Measurements from ENCODE around the gene SLC46A1.
A peak's percentile ranks its signal among the peaks of the same experiment; 100 is the strongest.

SLC46A1 gene

GRCh38 chr17:28402844-28403243 lies 3.2 kb downstream of the SLC46A1 start:
- ATAC-seq = no peak

- no peak for ATAC-seq
These were observed 3.8 kb downstream of the SLC46A1 start for GRCh38 chr17:28402224-28402630.

- no peak for ATAC-seq
These were observed 6.2 kb downstream of the SLC46A1 start for GRCh38 chr17:28399808-28400207.

- no peak for ATAC-seq
These were observed 7.6 kb downstream of the SLC46A1 start for GRCh38 chr17:28398280-28398981.

GRCh38 chr17:28397687-28398279 lies 8.2 kb downstream of the SLC46A1 start:
- ATAC-seq = no peak

GRCh38 chr17:28397275-28397674 lies 8.7 kb downstream of the SLC46A1 start:
- ATAC-seq = no peak

GRCh38 chr17:28396635-28397239 lies 9.3 kb downstream of the SLC46A1 start:
- no peak for ATAC-seq

GRCh38 chr17:28395968-28396367 lies 10.0 kb downstream of the SLC46A1 start:
- ATAC-seq = no peak

- no peak for ATAC-seq
These were observed 10.6 kb downstream of the SLC46A1 start for GRCh38 chr17:28395426-28395825.

- no peak for ATAC-seq
These were observed 11.5 kb downstream of the SLC46A1 start for GRCh38 chr17:28394337-28395116.

GRCh38 chr17:28392491-28392890 lies 13.5 kb downstream of the SLC46A1 start:
- ATAC-seq = no peak

GRCh38 chr17:28391401-28391800 lies 14.6 kb downstream of the SLC46A1 start:
- ATAC-seq = no peak

- no peak for ATAC-seq
These were observed 15.0 kb downstream of the SLC46A1 start for GRCh38 chr17:28390984-28391383.

- ATAC-seq = no peak
These were observed 15.4 kb downstream of the SLC46A1 start for GRCh38 chr17:28390563-28390962.

GRCh38 chr17:28390141-28390540 lies 15.9 kb downstream of the SLC46A1 start:
- no peak for ATAC-seq

- no peak for ATAC-seq
These were observed 17.9 kb downstream of the SLC46A1 start for GRCh38 chr17:28388106-28388505.

- no peak for ATAC-seq
These were observed 19.6 kb downstream of the SLC46A1 start for GRCh38 chr17:28386391-28386790.

- ATAC-seq = peak; percentile 25 to 26
These were observed 20.6 kb downstream of the SLC46A1 start for GRCh38 chr17:28385406-28385805.

- peak; percentile 6 to 9 for ATAC-seq
These were observed 21.0 kb downstream of the SLC46A1 start for GRCh38 chr17:28385037-28385400.

- peak; percentile 90 for ATAC-seq
These were observed 21.6 kb downstream of the SLC46A1 start for GRCh38 chr17:28384281-28385036.

GRCh38 chr17:28381141-28381825 lies 24.7 kb downstream of the SLC46A1 start:
- ATAC-seq = no peak

Data from activated CD4-positive, CD25-positive, alpha-beta regulatory T cell treated with anti-CD3 and anti-CD28 coated beads, Interleukin-2, amount 50 U/mL, for 24 hours (primary cell).